Measurements from ENCODE around the gene RNF7. TPM values are rescaled to one million over a fixed set of nuclear protein-coding genes. Genes with fewer than 3 reads are reported as not detected.

RNF7 gene

Small RNA genes within 50 kb of the gene (small RNA-seq; reads per million reads assigned to genes)
- gene AC112771.1 (ENCODE audit: insufficient read depth): not detected
